Prostate gland (tissue), 2 donors: ENCODE results near the gene OS9. TPM values are rescaled to one million over a fixed set of nuclear protein-coding genes. Genes with fewer than 3 reads are reported as not detected.
"Not testable (repeated sequence)": the region's sequence is repeated elsewhere in the genome, so short reads cannot be mapped to it uniquely, and the experiment has no call there.

Source experiments
- DNase-seq: peaks from one replicate; pipeline ENCODE4 v3.0.0-alpha.2; 2019; ENCODE audit warnings: low spot score
- H3K27ac ChIP-seq, 2 donors: fragments of 200-600 bp; sonication (generic); 2 replicates each; pipeline ENCODE4 v1.5.1; 2017 to 2019
- H3K27me3 ChIP-seq: fragments of 200-600 bp; sonication (generic); replicated peaks from 2 replicates; pipeline ENCODE4 v1.5.1; 2019; ENCODE audit not compliant: insufficient read depth
- H3K36me3 ChIP-seq, 2 donors: fragments of 200-600 bp; sonication (generic); 1 replicate in 1 of 2; 2 replicates in 1 of 2; pipeline versions ENCODE4 v1.5.1 to v1.8.1; 2017 to 2019
- H3K4me1 ChIP-seq: fragments of 200-600 bp; sonication (generic); replicated peaks from 2 replicates; pipeline ENCODE4 v1.5.1; 2019
- H3K4me3 ChIP-seq, 2 donors: fragments of 200-600 bp; sonication (generic); 2 replicates each; pipeline ENCODE4 v1.5.1; 2017 to 2019
- H3K9me3 ChIP-seq: fragments of 200-600 bp; sonication (generic); 2 replicates; pipeline ENCODE4 v1.5.1; 2017
- POLR2A ChIP-seq: fragments of 450-650 bp; IDR thresholded peaks from one replicate; pipeline ENCODE4 v1.6.1; 2016; ENCODE audit warnings: antibody characterized with exemption, mild to moderate bottlenecking
- POLR2AphosphoS5 ChIP-seq: sonication (generic); formaldehyde crosslinking; IDR thresholded peaks from one replicate; pipeline ENCODE4 v1.6.1; 2017; ENCODE audit warnings: antibody characterized with exemption
- WGBS: methylation state at CpG from one replicate; pipeline ENCODE4 v1.1.5; 2018; 5-methylcytosine and 5-hydroxymethylcytosine counted together
- intact Hi-C: fragments of 100-400 bp; cut with DNase I; formaldehyde crosslinking; loops from one replicate; pipeline ENCODE4 v1.14.2; 2022
- total RNA-seq, 2 donors: library from RNA; depleted of rRNA; stranded (reverse); fragments of >200 nt; gene quantifications; one replicate each; pipeline ENCODE4 v1.1.0, GENCODE V29; 2016
- TF ChIP-seq, protein P1 (sequence below), 4 experiments: fragments of 200-600 bp in 2 of 4; fragments of 450-650 bp in 2 of 4; sonication (generic) in 2 of 4; IDR thresholded peaks; 1 replicate in 3 of 4; 2 replicates in 1 of 4; pipeline ENCODE4 v1.5.1; 2016 to 2019; ENCODE audit warnings: antibody characterized with exemption in 4 of 4, mild to moderate bottlenecking in 2 of 4, moderate library complexity in 2 of 4

OS9 gene
- total RNA-seq, 2 donors from 2014 or later, result 210 to 321 TPM

DNA sequence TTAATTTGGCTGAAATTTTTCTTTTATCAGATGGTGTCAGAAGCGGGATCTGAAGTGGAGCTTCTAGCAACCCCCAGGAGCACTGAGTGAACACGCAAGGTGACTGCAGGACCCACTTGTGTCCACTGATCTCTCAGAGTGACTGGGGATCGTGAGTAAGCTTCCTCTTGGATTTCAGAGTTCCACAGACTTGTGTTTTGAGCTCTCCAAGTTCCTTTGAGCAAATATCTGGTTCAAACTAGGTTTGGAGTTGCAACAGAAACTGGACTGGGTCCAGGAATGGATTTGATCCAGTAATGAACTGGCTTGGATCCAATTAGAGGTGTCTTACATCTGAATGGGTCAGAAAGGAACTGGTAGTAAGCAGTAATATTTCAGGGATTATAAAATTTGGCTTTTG is 36.2 kb upstream of the OS9 start:
- peak; percentile 51 for DNase-seq
- H3K27ac ChIP-seq, result peak overlapping the region in 1 of 2 donors; percentile 43
- no peaks in the 10 kb centered on the region for H3K4me1 ChIP-seq
- WGBS, result 47% methylated on average over 3 of the region's 3 CpGs
- H3K4me3 ChIP-seq, result no peak overlapping the region
- TF ChIP-seq, protein P1, sequence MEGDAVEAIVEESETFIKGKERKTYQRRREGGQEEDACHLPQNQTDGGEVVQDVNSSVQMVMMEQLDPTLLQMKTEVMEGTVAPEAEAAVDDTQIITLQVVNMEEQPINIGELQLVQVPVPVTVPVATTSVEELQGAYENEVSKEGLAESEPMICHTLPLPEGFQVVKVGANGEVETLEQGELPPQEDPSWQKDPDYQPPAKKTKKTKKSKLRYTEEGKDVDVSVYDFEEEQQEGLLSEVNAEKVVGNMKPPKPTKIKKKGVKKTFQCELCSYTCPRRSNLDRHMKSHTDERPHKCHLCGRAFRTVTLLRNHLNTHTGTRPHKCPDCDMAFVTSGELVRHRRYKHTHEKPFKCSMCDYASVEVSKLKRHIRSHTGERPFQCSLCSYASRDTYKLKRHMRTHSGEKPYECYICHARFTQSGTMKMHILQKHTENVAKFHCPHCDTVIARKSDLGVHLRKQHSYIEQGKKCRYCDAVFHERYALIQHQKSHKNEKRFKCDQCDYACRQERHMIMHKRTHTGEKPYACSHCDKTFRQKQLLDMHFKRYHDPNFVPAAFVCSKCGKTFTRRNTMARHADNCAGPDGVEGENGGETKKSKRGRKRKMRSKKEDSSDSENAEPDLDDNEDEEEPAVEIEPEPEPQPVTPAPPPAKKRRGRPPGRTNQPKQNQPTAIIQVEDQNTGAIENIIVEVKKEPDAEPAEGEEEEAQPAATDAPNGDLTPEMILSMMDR (IDR thresholded peaks at IDR 0.05), result no peak
- peak; percentile 64 for TF ChIP-seq POLR2AphosphoS5
- no peaks in the 10 kb centered on the region for H3K9me3 ChIP-seq
- intact Hi-C loops, result no loop called here
- H3K36me3 ChIP-seq, result no peaks in the 10 kb centered on the region
- no peaks in the 10 kb centered on the region for H3K27me3 ChIP-seq

DNA sequence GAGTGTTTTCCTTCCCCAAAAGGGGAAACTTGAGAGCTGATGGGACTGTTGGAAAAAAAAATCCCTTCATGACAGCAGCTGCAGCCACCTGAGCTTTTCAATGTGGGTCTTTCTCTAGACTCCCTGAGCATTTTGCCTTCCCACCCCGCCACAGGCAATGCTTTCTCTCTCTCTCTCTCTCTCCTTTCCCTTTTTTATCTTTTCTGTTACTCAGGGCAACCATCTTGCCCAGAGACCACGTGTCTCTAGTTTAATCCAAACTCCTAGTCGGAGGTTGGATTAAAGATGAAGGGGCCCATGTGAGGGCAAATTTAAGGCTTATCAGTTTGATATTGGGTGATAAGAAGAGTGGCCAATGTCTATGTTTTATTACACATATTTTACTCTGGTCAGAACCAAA is 35.0 kb upstream of the OS9 start:
- intact Hi-C loops, result no loop called here

DNA sequence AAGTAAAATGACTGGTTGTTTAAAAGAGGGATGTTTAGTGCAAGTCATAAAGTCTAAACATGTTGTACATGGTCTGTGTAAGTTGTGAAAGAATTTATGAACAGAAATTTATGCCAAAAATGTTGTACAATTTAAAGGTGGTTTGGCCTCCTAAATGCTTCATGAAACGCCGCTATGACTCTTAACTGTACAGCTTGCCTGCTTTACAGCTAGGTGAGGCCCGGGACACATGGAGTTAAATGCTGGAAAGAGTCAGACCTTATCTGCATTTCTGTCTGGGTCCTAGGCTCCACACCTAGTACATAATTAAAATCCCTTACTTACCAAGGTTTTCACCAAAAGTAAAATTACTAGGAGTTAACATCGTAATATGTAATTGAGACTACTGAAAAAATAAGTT is 32.6 kb upstream of the OS9 start:
- no peaks in the 10 kb centered on the region for H3K36me3 ChIP-seq
- H3K4me3 ChIP-seq, result no peak overlapping the region
- no peaks in the 10 kb centered on the region for H3K4me1 ChIP-seq
- H3K9me3 ChIP-seq, result no peaks in the 10 kb centered on the region
- no peaks in the 10 kb centered on the region for H3K27me3 ChIP-seq
- no peak overlapping the region for H3K27ac ChIP-seq
- DNase-seq, result no peak
- WGBS, result 83% methylated on average over 4 of the region's 4 CpGs
- TF ChIP-seq POLR2A, result no peak
- TF ChIP-seq, protein P1 (IDR thresholded peaks at IDR 0.05), result no peak
- no peak for TF ChIP-seq POLR2AphosphoS5
- intact Hi-C loops, result no loop called here

More for the DNA sequence above, 35.0 kb upstream of the OS9 start:
- 54% methylated on average over 3 of the region's 3 CpGs for WGBS
- no peaks in the 10 kb centered on the region for H3K36me3 ChIP-seq
- no peaks in the 10 kb centered on the region for H3K9me3 ChIP-seq
- no peaks in the 10 kb centered on the region for H3K27me3 ChIP-seq
- no peak overlapping the region for H3K27ac ChIP-seq
- TF ChIP-seq, protein P1 (IDR thresholded peaks at IDR 0.05), result no peak
- TF ChIP-seq POLR2AphosphoS5 (no peak), POLR2A (no peak)
- no peak overlapping the region for H3K4me3 ChIP-seq
- no peak for DNase-seq
- no peaks in the 10 kb centered on the region for H3K4me1 ChIP-seq

DNA sequence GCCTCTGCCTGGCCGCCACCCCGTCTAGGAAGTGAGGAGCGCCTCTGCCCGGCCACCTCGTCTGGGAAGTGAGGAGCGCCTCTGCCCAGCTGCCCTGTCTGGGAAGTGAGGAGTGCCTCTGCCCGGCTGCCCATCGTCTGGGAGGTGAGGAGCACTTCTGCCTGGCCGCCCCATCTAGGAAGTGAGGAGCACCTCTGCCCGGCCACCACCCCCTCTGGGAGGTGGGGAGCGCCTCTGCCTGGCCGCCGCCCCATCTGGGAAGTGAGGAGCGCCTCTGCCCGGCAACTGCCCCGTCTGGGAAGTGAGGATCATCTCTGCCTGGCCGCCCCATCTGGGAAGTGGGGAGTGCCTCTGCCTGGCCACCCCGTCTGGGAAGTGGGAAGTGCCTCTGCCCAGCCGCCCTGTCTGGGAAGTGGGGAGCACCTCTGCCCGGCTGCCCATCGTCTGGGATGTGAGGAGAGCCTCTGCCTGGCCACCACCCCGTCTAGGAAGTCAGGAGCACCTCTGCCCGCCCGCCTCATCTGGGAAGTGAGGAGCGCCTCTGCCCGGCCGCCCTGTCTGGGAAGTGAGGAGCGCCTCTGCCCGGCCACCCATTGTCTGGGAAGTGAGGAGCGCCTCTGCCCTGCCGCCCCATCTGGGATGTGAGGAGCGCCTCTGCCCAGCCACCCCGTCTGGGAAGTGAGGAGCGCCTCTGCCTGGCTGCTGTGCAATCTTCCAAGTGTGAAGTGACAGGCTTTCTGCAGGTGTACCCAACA is 28.7 kb upstream of the OS9 start:
- WGBS, result 89% methylated on average over 33 of the region's 34 CpGs
- DNase-seq, H3K4me1 ChIP-seq, H3K27ac ChIP-seq, intact Hi-C loops, H3K9me3 ChIP-seq, H3K27me3 ChIP-seq, H3K4me3 ChIP-seq, H3K36me3 ChIP-seq: not testable (repeated sequence)

DNA sequence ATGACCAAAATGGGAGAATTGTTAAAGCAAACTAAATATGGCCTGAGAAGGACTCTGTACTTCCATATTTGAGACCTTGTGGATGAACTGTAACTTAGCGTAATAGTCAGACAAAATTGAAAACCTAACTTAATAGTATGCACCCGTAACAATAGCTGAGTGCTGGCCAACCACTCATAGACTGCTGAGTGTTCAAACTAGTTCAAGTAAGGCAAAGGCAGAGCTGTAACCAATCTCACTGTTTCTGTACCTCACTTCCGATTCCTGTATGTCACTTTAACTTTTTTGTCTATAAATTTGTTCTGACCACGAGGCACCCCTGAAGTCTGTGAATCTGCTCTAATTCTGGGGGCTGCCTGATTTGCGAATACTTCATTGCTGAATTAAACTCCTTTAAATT is 27.0 kb upstream of the OS9 start:
- Histone ChIP-seq H3K36me3 (no peaks in the 10 kb centered on the region), H3K4me1 (no peaks in the 10 kb centered on the region), H3K4me3 (no peak overlapping the region), H3K9me3 (no peaks in the 10 kb centered on the region), H3K27me3 (no peaks in the 10 kb centered on the region), H3K27ac (no peak overlapping the region)
- TF ChIP-seq POLR2A (no peak), POLR2AphosphoS5 (no peak)
- TF ChIP-seq, protein P1 (IDR thresholded peaks at IDR 0.05), result no peak
- 78% methylated on average over 5 of the region's 5 CpGs for WGBS
- intact Hi-C loops, result no loop called here
- DNase-seq, result no peak

DNA sequence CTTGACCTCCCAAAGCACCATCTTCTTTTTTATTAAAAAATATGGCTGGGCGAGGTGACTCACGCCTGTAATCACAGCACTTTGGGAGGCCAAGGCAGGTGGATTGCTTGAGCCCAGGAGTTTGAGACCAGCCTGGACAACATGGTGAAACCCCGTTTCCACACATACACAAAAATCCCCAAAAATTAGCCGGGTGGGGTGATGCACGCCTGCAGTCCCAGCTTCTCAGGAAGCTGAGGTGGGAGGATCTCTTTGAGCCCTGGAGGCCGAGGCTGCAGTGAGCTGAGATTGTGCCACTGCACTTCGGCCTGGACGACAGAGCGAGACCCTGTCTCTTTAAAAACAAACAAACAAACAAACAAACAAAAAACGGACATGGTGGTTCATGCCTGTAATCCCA is 24.2 kb upstream of the OS9 start:
- H3K36me3 ChIP-seq, H3K4me1 ChIP-seq, H3K27me3 ChIP-seq, H3K27ac ChIP-seq, DNase-seq, intact Hi-C loops, H3K4me3 ChIP-seq, H3K9me3 ChIP-seq: not testable (repeated sequence)
- 77% methylated on average over 10 of the region's 10 CpGs for WGBS

DNA sequence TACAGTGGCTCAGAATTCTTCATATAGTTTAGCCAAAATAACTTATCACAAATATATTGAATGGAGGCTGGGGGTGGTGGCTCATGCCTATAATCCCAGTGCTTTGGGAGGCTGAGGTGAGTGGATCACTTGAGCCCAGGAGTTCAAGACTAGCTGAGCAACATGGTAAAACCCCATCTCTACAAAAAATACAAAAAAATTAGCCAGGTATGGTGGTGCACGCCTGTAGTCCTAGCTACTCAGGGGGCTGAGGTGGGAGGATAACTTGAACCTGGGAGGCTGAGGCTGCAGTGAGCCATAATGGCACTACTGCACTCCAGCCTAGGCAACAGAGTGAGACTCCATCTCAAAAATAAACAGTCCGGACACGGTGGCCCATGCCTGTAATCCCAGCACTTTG is 22.1 kb upstream of the OS9 start:
- H3K27ac ChIP-seq, H3K4me3 ChIP-seq, intact Hi-C loops, H3K27me3 ChIP-seq, H3K9me3 ChIP-seq, H3K36me3 ChIP-seq, DNase-seq, H3K4me1 ChIP-seq: not testable (repeated sequence)
- WGBS, result 96% methylated on average over 3 of the region's 3 CpGs
